Measurements from ENCODE around the gene CCSER1.

- TF ChIP-seq POLR2AphosphoS5 (IDR thresholded peaks at IDR 0.05) (no peak), POLR2A (IDR thresholded peaks at IDR 0.05) (no peak)
Observed at GRCh38 chr4:91502365-91502764, 1375.2 kb downstream of the CCSER1 start.
